ENCODE measurements around the gene ACSBG1.
"Not testable (repeated sequence)": the region's sequence is repeated elsewhere in the genome, so short reads cannot be mapped to it uniquely, and the experiment has no call there.

ACSBG1 gene

DNA sequence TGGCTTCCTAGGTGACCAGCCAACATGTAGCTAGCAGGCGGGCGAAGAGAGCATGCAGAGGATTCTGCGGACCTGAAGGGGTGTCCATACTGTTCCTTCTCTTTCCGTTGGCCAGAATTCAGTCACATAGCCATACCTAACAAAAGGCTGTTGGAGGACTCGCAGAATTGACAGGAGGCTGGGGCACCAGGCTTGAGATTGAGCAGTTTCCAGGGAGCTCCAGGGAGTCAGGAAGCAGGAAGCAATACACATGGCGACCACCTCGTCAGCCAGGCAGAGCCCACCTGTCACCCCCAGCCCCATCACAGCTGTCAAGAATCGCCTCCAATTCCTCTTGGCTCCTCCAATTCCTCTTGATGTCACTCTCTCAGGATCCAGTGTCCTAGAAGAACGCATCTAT lies 16.8 kb upstream of the ACSBG1 start:
- no peak for DNase-seq (ENCODE audit: low read depth in 2 of 2)

DNA sequence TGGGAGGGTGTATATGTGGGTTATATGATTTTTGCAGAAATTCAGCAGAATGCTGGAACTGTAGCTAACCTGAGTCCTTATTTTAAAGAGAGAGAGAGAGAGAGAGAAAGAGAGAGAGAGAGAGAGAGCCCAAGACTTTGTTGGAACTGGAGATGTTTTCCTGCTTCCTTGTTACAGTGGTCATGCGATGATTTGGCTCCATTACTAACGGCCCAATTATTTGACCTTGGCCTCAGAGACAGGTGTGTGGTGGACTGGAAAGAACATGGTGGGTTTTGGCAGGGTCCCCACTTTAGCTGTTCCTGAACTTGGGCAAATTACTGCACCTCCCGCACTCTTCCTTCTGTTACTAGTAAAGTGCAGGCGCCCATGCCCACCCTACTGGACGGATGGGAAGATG lies 14.8 kb upstream of the ACSBG1 start:
- DNase-seq (ENCODE audit: low read depth in 2 of 2), result no peak

DNA sequence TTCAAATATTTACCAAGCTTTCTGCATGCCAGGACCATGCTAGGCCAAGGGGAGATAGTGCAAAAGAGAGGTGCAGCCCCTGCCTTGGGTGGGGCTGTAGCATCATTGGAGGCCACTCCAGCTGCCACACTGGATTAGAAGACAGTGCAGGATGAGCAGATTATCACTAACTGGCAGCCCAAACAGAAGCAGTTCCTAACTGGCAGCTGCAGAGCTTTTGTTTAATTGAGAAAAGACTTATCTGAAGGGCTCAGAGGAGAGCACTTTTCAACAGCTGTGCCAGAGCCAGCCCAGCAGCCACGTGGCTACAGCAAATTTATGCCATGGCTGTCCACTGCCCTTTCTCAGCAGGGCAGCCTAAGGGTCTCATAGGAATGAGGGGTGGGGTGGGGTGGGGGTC lies 13.5 kb upstream of the ACSBG1 start:
- no peak for DNase-seq (ENCODE audit: low read depth in 2 of 2)

DNA sequence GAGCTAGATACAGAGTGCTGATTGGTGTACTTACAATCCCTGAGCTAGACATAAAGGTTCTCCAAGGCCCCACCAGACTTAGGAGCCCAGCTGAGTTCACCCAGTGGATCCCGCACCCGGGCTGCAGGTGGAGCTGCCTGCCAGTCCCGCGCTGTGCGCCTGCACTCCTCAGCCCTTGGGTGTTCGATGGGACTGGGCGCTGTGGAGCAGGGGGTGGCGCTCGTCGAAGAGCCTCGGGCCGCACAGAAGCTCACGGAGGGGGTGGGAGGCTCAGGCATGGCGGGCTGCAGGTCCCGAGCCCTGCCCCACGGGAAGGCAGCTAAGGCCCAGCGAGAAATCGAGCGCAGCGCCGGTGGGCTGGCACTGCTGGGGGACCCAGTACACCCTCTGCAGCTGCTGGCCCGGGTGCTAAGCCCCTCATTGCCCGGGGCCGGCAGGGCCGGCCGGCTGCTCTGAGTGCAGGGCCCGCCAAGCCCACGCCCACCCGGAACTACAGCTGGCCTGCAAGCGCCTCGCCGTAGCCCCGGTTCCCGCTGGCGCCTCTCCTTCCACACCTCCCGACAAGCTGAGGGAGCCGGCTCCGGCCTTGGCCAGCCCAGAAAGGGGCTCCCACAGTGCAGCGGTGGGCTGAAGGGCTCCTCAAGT lies 11.7 kb upstream of the ACSBG1 start:
- not testable (repeated sequence) for DNase-seq (ENCODE audit: low read depth in 2 of 2)

GRCh38 chr15:78245392-78245791 lies 11.0 kb upstream of the ACSBG1 start:
- DNase-seq (ENCODE audit: low read depth in 2 of 2), result not testable (repeated sequence)

DNA sequence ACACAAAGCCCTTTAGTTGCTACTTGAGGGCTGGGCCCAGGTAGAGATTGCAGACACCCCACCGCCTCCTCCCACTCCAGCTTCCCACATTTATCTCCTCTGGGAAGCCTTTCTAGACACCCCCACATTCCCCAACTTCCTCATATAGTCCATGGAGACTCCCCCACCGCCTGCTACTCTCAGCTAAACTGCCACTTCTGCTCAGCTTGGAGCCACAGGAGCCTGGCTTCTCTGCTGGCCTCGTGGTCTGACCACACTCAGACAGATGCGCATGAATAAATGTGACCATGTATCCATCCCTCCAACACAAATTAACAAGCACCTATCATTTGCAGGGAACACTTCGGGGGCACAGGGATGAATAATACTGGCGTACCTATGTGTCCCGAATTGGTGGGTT lies 10.5 kb upstream of the ACSBG1 start:
- no peak for DNase-seq (ENCODE audit: low read depth in 2 of 2)

GRCh38 chr15:78244101-78244500 lies 9.7 kb upstream of the ACSBG1 start:
- DNase-seq (ENCODE audit: low read depth in 2 of 2), result no peak

GRCh38 chr15:78243491-78243941 lies 9.2 kb upstream of the ACSBG1 start:
- DNase-seq (ENCODE audit: low read depth in 2 of 2), result no peak

DNA sequence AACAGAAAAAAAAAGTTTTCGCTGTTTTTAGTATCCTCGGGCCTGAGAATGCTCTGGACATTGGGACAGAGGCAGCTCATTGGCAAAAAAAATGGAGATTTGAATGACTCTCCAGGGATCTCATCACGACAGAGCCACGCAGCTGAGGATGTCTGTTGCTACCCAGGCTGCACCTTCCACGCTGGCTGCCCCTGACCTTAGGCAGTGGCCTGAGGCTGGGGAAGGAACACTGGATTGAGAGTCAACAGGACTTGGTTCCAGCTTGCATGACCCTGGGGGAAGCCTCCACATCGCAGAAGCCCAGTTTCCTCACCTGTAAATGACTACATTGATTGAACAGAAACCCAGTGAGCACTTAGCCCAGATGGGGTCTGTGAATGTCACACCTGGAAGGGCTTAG lies 8.7 kb upstream of the ACSBG1 start:
- DNase-seq (ENCODE audit: low read depth in 2 of 2), result no peak

DNA sequence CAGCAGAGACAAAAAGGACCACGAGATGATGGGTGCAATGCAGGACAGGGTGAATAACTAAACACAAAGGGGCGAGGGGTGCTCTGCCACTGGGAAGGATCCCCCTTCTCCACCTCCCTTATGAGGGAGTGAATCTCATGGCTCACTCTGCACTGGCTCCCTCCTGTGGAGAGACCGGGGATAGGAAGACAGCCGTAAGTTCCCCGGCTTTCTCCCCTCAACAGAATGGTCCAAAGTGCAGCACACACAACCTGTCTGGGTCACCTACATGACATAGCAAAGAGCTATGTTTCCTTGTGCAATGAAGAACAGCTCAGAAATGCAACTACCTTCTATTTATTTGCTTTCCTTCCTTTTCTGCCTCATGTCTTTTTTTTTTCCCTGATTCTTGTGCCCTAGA lies 7.8 kb upstream of the ACSBG1 start:
- DNase-seq (ENCODE audit: low read depth in 2 of 2), result no peak

DNA sequence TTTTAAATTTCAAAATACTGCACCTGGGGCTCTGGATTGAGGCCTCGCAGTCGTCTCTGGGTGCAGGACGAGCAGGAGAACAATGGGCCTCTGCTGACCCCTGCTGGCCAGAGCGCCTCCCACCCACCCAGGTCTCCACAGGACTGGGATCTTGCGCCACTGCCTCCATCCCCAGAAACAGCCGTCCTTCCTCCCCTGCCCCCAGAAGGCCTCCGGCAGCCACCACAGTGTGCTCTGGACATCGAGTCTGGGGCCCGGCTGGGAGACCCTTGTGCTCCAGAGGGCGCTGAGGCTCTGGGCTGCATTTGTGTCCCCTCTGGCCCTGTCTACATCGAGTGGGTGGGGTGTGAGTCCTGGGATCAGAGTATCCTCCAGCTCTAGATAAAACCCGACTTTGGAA lies 6.7 kb upstream of the ACSBG1 start:
- DNase-seq (ENCODE audit: low read depth in 2 of 2), result no peak

DNA sequence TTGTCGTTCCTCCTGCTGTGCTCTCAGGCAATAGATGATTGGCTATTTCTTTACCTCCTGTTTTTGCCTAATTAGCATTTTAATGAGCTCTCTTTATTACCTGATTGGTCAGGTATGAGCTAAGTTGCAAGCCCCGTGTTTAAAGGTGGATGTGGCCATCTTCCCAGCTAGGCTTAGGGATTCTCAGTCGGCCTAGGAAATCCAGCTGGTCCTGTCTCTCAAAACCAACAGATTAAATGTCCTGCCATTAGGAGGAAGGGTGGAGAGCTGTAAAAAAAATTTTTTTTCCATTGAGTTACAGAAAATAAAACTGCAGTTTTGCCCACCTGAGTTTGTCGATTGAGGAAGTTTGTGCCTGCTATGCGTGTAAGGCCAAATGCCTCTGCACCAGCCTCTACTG lies 5.4 kb upstream of the ACSBG1 start:
- no peak for DNase-seq (ENCODE audit: low read depth in 2 of 2)

DNA sequence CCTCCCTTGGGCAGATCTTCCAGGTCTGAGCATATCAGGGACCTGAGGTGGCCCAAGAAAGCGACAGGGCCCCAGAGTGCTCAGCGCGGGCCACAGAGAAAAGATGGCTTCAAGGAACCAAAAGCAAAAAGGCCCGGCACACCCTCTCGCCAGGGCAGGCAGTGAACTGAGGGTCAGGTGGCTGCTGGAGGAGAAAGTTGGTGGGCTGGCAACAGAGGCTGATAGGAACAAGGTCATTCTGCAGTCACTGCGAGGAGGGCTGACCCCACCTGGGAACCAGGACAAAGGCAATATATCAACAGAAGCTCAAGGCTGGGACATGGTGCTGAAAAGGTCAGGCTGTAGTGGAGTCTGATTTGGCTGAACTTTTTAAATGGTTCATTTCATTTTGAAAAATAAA lies 2.8 kb upstream of the ACSBG1 start:
- DNase-seq (ENCODE audit: low read depth in 2 of 2), result no peak

- DNase-seq (ENCODE audit: low read depth in 2 of 2), result no peak
Observed at GRCh38 chr15:78236491-78236890, 2.1 kb upstream of the ACSBG1 start.

DNA sequence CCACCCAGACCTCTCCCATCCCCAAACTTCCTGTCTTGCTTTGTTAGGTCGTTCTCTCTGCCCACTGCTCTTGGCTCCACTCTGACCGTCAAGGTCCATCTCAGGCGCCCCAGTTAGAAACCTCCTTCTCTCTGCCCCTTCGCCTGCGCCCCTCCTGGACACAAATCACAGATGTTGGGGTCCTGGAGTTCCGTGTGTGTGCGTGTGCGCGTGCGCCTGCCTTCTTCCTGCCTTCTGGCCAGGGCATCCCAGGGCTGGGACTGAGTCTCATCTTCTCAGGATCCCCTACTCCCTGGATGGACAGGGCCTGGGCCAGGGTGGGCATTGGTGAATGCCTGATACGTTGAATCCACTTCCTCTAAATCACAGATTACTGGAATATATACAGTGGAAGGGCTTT lies 869 bp downstream of the ACSBG1 start:
- no peak for DNase-seq (ENCODE audit: low read depth in 2 of 2)

DNA sequence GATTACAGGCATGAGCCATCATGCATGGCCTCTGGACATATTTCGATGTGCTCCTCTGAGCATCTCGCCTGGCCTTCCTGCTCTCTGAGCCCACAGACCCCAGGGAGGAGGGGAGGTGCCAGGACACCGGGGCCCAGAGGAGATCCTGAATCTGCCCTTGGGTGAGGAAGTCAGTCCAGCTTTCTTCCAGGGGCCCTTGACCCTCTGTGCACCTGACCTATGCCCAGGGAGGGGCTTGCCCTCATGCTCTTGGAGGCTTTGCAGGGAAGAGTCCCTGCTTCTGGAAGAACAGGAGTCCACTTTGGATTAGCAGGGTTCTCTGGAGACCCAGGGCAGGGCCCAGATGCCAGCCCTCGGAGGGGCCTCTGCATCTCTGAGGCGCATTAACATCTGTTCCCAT lies 1.4 kb downstream of the ACSBG1 start:
- DNase-seq (ENCODE audit: low read depth in 2 of 2), result no peak

DNA sequence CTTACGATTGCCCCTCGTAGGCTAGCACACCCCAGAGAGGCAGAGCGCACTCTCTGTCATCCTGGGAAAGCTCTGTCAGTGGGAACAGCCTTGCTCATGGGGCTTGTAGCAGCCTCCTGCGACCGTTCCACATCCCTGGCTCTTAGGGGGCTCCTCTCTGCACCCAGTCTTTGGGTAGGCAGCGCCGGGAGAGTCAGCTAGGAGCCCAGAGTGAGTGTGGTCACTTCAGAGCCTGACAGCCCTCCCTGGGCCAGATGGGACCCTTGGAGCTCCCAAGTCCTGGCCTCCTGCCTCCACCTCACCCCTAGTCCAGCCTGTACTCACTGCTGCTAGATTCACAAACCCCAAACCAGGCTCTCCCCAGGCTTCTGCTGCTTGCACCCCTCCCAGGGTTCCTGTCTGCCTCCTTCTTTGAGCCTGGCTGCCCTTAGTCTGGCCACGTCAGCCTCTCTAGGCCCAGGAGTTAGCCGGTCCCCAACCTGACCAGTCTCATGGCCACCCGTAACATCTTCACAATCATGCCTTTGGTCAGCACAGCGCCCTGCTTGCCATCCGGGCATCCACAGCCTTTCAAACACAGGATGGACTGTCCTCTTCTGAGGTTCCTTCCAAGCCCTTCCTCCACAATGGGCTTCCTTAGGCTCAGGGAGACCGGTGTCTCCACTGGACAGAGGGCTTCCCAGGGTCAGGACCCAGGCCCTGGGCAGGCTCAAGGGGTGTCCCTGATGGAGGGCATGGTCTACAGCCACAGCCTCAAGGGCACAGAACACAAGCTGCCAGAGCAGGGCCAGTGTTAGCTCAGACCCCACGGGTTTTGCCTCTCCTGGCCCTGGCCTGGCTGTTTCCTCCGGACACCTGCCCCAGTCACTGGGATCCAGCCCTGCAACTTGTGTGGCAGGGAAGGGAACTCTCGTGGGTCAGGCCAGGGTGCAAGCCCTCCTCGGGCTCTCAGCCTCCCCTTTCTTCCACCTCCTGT lies 4.6 kb downstream of the ACSBG1 start:
- no peak for DNase-seq (ENCODE audit: low read depth in 2 of 2)

DNA sequence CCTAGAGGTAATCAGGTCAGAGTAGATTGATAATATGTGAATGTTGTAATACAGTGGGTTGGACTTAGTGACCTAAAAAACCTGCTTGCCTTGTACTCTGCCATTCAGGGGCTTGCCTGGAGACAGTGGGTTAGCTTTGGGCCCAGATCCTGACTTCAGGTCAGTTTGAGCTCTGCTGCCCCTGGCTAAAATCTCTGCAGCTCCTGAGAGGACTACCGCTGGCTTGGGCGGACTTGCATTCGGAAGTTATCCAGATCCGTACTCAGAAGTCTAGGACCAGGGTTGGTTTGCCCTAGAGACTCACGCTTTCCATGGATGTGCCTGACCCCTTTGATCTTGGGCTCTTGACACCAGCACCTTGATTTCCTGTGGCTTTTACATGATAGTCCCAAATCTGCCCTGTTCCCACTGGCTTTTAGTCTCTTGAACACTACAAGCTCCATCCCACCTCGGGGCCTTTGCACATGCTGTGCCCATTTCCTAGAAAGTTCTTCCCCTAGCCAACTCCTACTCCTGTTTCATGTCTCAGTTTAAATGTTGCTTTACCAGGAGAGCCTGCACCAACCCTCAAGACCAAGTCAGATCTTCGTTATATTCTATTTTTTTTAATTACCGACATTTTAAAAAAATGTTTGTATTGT lies 5.9 kb downstream of the ACSBG1 start:
- DNase-seq (ENCODE audit: low read depth in 2 of 2), result no peak

GRCh38 chr15:78225783-78226541 lies 8.4 kb downstream of the ACSBG1 start:
- no peak for DNase-seq (ENCODE audit: low read depth in 2 of 2)

DNA sequence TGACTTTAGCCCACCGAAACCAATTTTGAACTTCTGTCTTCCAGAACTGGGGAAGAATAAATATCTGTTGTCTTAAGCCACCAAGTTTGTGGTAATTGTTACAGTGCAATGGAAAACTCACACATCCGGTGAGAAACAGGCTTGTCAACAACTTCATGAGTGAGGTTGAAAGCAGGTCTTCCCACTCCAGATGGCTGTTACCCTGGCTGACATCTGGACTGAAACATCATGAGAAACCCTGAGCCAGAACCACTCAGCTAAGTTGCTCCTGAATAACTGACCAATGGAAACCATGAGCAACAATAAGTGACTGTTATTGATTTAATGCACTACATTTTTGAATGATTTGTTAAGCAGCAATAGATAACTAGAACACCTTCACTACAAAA lies 10.3 kb downstream of the ACSBG1 start:
- no peak for DNase-seq (ENCODE audit: low read depth in 2 of 2)

DNA sequence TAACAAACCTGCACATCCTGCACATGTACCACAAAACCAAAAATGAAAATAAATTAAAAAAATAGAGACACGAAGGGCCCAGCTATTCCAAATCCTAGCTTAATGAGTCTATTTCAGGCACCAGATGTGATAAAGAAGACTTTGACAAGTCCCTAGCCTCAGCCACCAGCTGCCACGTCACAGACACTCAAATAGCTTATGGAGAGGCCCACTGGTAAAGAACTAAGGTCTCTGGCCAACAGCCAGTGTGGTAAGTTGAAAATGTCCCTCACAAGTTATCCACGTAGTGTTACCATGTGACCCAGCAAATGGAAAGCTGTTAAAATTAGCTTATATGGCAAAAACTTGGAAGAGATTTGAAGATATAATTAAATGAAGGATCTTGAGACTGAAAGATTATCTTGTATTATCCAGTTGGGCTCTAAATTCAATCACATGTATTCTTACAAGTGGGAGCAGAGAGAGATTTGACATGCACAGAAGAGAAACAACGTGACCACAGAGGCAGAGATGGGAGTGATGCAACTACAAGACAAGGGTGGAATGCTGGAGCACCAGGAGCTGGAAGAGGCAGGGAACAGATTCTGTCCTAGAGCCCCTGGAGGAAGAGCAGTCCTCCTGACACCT lies 10.9 kb downstream of the ACSBG1 start:
- DNase-seq (ENCODE audit: low read depth in 2 of 2), result peak in 1 of 2 experiments; percentile 9
